Breast epithelium (tissue), 3 donors: ENCODE results near the gene ALKBH5.

Experiments used
- POLR2A ChIP-seq: fragments of 450-650 bp; IDR thresholded peaks from one replicate; pipeline ENCODE4 v1.6.1; 2016; ENCODE audit warnings: antibody characterized with exemption, mild to moderate bottlenecking, moderate library complexity
- POLR2AphosphoS5 ChIP-seq, 3 donors: sonication (generic); formaldehyde crosslinking; IDR thresholded peaks; one replicate each; pipeline ENCODE4 v1.6.1; 2017; ENCODE audit warnings: antibody characterized with exemption in 3 of 3
- TF ChIP-seq, protein P1 (sequence below), 3 donors: fragments of 450-650 bp; IDR thresholded peaks; one replicate each; pipeline ENCODE4 v1.5.1; 2016 to 2017; ENCODE audit warnings: antibody characterized with exemption in 3 of 3, mild to moderate bottlenecking in 3 of 3, moderate library complexity in 3 of 3

DNA sequence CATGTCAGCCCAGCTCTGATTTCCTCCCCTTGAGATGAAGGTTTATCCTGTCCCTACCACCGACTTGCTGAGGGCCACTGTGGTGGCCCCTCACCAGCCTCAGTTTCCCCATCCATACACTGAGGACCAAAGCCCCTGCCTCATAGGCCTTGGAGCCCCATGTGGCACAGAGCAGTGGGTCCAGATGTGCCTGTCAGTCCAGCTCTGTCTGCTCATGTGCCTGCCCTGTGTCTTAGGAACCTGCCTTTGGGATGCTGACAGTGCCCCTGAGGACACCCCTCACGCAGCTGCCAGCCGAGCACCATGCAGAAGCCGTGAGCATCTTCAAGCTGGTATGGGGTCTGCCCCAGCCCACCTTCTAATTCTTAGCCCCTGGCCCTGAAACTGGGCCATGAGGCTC lies 39.4 kb upstream of the ALKBH5 start:
- TF ChIP-seq, protein P1, sequence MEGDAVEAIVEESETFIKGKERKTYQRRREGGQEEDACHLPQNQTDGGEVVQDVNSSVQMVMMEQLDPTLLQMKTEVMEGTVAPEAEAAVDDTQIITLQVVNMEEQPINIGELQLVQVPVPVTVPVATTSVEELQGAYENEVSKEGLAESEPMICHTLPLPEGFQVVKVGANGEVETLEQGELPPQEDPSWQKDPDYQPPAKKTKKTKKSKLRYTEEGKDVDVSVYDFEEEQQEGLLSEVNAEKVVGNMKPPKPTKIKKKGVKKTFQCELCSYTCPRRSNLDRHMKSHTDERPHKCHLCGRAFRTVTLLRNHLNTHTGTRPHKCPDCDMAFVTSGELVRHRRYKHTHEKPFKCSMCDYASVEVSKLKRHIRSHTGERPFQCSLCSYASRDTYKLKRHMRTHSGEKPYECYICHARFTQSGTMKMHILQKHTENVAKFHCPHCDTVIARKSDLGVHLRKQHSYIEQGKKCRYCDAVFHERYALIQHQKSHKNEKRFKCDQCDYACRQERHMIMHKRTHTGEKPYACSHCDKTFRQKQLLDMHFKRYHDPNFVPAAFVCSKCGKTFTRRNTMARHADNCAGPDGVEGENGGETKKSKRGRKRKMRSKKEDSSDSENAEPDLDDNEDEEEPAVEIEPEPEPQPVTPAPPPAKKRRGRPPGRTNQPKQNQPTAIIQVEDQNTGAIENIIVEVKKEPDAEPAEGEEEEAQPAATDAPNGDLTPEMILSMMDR (IDR thresholded peaks at IDR 0.05): no peak
- TF ChIP-seq POLR2A (no peak), POLR2AphosphoS5 (IDR thresholded peaks at IDR 0.05) (no peak)
